ENCODE results near the gene MTARC2. TPM values are rescaled to one million over a fixed set of nuclear protein-coding genes. Genes with fewer than 3 reads are reported as not detected.

MTARC2 gene
- polyA plus RNA-seq, 1 of the 3 experiments (the other 2 are of a cell fraction) = 6.1 TPM

DNA sequence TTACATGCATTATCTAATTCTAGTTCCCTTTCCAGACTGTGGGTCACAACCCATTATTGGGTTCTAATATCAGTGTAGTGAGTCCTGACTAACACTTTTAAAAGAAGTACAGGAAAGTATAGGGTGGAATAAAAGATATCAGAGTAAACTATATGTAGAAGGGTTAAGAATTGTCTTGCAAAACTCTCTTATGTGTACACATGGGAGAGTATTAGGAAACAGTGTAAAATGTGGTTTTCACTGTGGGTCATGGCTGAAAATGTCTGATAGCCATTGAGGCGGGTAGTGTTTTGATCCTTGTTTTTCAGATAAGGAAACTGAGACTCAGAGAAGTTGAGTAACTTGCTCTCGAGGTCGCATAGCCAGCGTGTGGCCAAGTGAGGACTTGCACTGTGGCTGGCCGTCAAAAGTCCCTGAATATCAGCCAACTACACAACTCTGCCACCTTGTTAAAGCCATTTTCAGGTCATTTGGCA lies 20.0 kb downstream of the MTARC2 start:
- TF ChIP-seq NRF1 (IDR thresholded peaks at IDR 0.05; ENCODE audit: low read depth, low read length) (no peak), FOXM1 (IDR thresholded peaks at IDR 0.05; ENCODE audit: low read depth) (no peak), JUND (IDR thresholded peaks at IDR 0.05) (no peak), RAD21 (IDR thresholded peaks at IDR 0.05; ENCODE audit: low read length) (no peak), SMC3 (IDR thresholded peaks at IDR 0.05; ENCODE audit: low read depth, low read length) (no peak), GATA2 (CRISPR knock-in tag; IDR thresholded peaks at IDR 0.05) (no peak), TAF1 (IDR thresholded peaks at IDR 0.05; ENCODE audit: borderline replicate concordance, low read depth, low read length) (no peak)
- TF ChIP-seq, protein P1, sequence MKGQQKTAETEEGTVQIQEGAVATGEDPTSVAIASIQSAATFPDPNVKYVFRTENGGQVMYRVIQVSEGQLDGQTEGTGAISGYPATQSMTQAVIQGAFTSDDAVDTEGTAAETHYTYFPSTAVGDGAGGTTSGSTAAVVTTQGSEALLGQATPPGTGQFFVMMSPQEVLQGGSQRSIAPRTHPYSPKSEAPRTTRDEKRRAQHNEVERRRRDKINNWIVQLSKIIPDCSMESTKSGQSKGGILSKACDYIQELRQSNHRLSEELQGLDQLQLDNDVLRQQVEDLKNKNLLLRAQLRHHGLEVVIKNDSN (IDR thresholded peaks at IDR 0.05; ENCODE audit: borderline replicate concordance, low read depth) = no peak
- Histone ChIP-seq H2AFZ (ENCODE audit: low read depth) (no peak overlapping the region), H3K27me3 (ENCODE audit: insufficient read depth) (no peaks in the 10 kb centered on the region), H3K79me2 (ENCODE audit: insufficient read depth) (no peaks in the 10 kb centered on the region), H3K9ac (no peak overlapping the region), H3F3A (replicated peaks; ENCODE audit: insufficient read depth) (no peaks in the 10 kb centered on the region), H3K4me3 (ENCODE audit: low read depth in 2 of 2, low read length in 1 of 2) (no peak overlapping the region), H4K20me1 (ENCODE audit: insufficient read depth) (no peaks in the 10 kb centered on the region), H3K9me2 (no peaks in the 10 kb centered on the region), H3K4me2 (no peak overlapping the region), H3K4me1 (ENCODE audit: control insufficient read depth in 1 of 2, insufficient read depth in 2 of 2, low read depth in 1 of 2, low read length in 1 of 2) (no peaks in the 10 kb centered on the region), H3K9me3 (no peaks in the 10 kb centered on the region), H3K36me3 (replicated peaks in 1 of 2; ENCODE audit: control insufficient read depth in 1 of 2, insufficient read depth in 2 of 2, low read length in 1 of 2) (peaks cover 0 to 16% of the 10 kb centered on the region in 2 experiments), H3K27ac (ENCODE audit: low read depth in 2 of 2, low read length in 1 of 2) (no peak overlapping the region)
- ChIA-PET POLR2A (interaction anchor here (1.2 kb wide), 1 partner anchor 18 kb away, joined by 3 read pairs; the partner anchor contains the start of gene MTARC1), CTCF (interaction anchor here (1.1 to 1.7 kb wide), 5 partner anchors 9 to 36 kb away, joined by 4 to 8 read pairs (median 5); no protein-coding TSS in a partner anchor)
- DNase-seq = no peak
- 81% methylated on average over 5 of the region's 5 CpGs for WGBS (ENCODE audit: low lambda C conversion rate)

DNA sequence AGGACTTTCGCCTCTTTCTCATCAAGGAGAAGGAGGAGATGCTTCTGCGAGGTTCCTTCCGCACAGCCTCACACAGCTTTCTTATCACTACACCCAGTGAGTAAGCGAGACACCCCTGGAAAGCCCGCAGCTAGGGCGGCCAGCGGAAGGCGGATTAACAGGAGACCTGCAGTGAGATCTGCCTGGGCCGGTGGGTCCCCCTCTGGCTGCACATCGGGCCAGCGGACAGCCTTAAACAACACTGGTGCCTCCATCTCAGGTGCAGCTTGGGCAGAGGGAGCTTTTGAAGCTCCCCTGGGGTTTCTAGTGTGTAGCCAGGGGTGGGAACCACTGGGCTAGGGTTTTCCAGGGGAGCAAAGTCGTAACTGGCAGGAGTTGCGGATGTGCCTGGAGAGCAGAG lies 21.1 kb downstream of the MTARC2 start:
- CTCF ChIA-PET = interaction anchor here (0.8 to 1.7 kb wide), 5 partner anchors 13 to 36 kb away, joined by 4 to 8 read pairs (median 6); partner anchors contain the start of gene MTARC2

More for the DNA sequence above, 21.1 kb downstream of the MTARC2 start:
- peaks cover 0 to 14% of the 10 kb centered on the region in 2 experiments for H3K36me3 ChIP-seq (replicated peaks in 1 of 2; ENCODE audit: control insufficient read depth in 1 of 2, insufficient read depth in 2 of 2, low read length in 1 of 2)
- H3K9me3 ChIP-seq = no peaks in the 10 kb centered on the region
- H3K4me1 ChIP-seq (ENCODE audit: control insufficient read depth in 1 of 2, insufficient read depth in 2 of 2, low read depth in 1 of 2, low read length in 1 of 2) = no peaks in the 10 kb centered on the region
- H3K79me2 ChIP-seq (ENCODE audit: insufficient read depth) = no peaks in the 10 kb centered on the region
- no peak overlapping the region for H3K4me3 ChIP-seq (ENCODE audit: low read depth in 2 of 2, low read length in 1 of 2)
- H3K27me3 ChIP-seq (ENCODE audit: insufficient read depth) = no peaks in the 10 kb centered on the region
- no peak overlapping the region for H3K27ac ChIP-seq (ENCODE audit: low read depth in 2 of 2, low read length in 1 of 2)
- DNase-seq = no peak
- POLR2A ChIA-PET = no interaction called here
- H3K4me2 ChIP-seq = no peak overlapping the region
- H3K9ac ChIP-seq = no peak overlapping the region
- no peak overlapping the region for H2AFZ ChIP-seq (ENCODE audit: low read depth)
- H3K9me2 ChIP-seq = no peaks in the 10 kb centered on the region
- TF ChIP-seq GABPA (IDR thresholded peaks at IDR 0.05; ENCODE audit: low read depth) (no peak), RCOR1 (IDR thresholded peaks at IDR 0.05; ENCODE audit: low read length) (no peak), ZBTB33 (IDR thresholded peaks at IDR 0.05; ENCODE audit: borderline replicate concordance, low read depth) (no peak), EZH2phosphoT487 (IDR thresholded peaks at IDR 0.05; ENCODE audit: borderline replicate concordance, low read depth) (no peak), IRF3 (IDR thresholded peaks at IDR 0.05; ENCODE audit: low read depth, low read length) (no peak), MXI1 (IDR thresholded peaks at IDR 0.05; ENCODE audit: low read depth, low read length) (no peak), YY1 (IDR thresholded peaks at IDR 0.05; ENCODE audit: low read depth) (no peak)
- TF ChIP-seq, protein P2, sequence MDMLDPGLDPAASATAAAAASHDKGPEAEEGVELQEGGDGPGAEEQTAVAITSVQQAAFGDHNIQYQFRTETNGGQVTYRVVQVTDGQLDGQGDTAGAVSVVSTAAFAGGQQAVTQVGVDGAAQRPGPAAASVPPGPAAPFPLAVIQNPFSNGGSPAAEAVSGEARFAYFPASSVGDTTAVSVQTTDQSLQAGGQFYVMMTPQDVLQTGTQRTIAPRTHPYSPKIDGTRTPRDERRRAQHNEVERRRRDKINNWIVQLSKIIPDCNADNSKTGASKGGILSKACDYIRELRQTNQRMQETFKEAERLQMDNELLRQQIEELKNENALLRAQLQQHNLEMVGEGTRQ (IDR thresholded peaks at IDR 0.05; ENCODE audit: borderline replicate concordance, low read depth, low read length) = no peak
- TF ChIP-seq, protein P1 (IDR thresholded peaks at IDR 0.05; ENCODE audit: borderline replicate concordance, low read depth) = no peak
- TF ChIP-seq, protein P3, sequence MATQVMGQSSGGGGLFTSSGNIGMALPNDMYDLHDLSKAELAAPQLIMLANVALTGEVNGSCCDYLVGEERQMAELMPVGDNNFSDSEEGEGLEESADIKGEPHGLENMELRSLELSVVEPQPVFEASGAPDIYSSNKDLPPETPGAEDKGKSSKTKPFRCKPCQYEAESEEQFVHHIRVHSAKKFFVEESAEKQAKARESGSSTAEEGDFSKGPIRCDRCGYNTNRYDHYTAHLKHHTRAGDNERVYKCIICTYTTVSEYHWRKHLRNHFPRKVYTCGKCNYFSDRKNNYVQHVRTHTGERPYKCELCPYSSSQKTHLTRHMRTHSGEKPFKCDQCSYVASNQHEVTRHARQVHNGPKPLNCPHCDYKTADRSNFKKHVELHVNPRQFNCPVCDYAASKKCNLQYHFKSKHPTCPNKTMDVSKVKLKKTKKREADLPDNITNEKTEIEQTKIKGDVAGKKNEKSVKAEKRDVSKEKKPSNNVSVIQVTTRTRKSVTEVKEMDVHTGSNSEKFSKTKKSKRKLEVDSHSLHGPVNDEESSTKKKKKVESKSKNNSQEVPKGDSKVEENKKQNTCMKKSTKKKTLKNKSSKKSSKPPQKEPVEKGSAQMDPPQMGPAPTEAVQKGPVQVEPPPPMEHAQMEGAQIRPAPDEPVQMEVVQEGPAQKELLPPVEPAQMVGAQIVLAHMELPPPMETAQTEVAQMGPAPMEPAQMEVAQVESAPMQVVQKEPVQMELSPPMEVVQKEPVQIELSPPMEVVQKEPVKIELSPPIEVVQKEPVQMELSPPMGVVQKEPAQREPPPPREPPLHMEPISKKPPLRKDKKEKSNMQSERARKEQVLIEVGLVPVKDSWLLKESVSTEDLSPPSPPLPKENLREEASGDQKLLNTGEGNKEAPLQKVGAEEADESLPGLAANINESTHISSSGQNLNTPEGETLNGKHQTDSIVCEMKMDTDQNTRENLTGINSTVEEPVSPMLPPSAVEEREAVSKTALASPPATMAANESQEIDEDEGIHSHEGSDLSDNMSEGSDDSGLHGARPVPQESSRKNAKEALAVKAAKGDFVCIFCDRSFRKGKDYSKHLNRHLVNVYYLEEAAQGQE (IDR thresholded peaks at IDR 0.05; ENCODE audit: low read depth, low read length) = no peak
- 97% methylated on average over 13 of the region's 13 CpGs for WGBS (ENCODE audit: low lambda C conversion rate)
- no peaks in the 10 kb centered on the region for H3F3A ChIP-seq (replicated peaks; ENCODE audit: insufficient read depth)
- no peaks in the 10 kb centered on the region for H4K20me1 ChIP-seq (ENCODE audit: insufficient read depth)
